HEK293T (cell line): ENCODE data around the gene UCN2.

Experiments
- CTCF ChIA-PET: fragments of 350-600 bp; formaldehyde crosslinking; extraction: SDS; loops from one replicate; lab custom pipeline; 2021; ENCODE audit warnings: antibody characterized with exemption, inconsistent platforms; lab: Yijun Ruan, JAX
- POLR2A ChIA-PET: fragments of 350-600 bp; formaldehyde crosslinking; extraction: SDS; loops from one replicate; lab custom pipeline; 2020; ENCODE audit warnings: antibody characterized with exemption, inconsistent platforms; lab: Yijun Ruan, JAX
- DNase-seq: peaks from one replicate; pipeline ENCODE4 v3.0.0; 2012; ENCODE audit warnings: mixed read lengths; ENCODE audit errors: extremely low spot score
- ARNT ChIP-seq: fragments of 450-650 bp; IDR thresholded peaks from 2 replicates; pipeline ENCODE4 v1.6.1; 2017; ENCODE audit warnings: mild to moderate bottlenecking
- BHLHE40 ChIP-seq: fragments of 450-650 bp; IDR thresholded peaks from 2 replicates; pipeline ENCODE4 v1.6.1; 2016; ENCODE audit warnings: mild to moderate bottlenecking, moderate library complexity, borderline replicate concordance
- CTBP1 ChIP-seq: fragments of 450-650 bp; IDR thresholded peaks from 2 replicates; pipeline ENCODE4 v1.6.1; 2016; ENCODE audit warnings: borderline replicate concordance
- ELF4 ChIP-seq: fragments of 450-650 bp; IDR thresholded peaks from 2 replicates; pipeline ENCODE4 v1.6.1; 2017; ENCODE audit warnings: antibody characterized with exemption
- FOXA1 ChIP-seq: fragments of 450-650 bp; IDR thresholded peaks from 2 replicates; pipeline ENCODE4 v1.6.1; 2016; ENCODE audit warnings: mild to moderate bottlenecking
- FOXK2 ChIP-seq: fragments of 450-650 bp; IDR thresholded peaks from 2 replicates; pipeline ENCODE4 v1.6.1; 2016; ENCODE audit warnings: mild to moderate bottlenecking
- FOXM1 ChIP-seq: fragments of 450-650 bp; IDR thresholded peaks from 2 replicates; pipeline ENCODE4 v1.6.1; 2017; ENCODE audit warnings: mild to moderate bottlenecking, borderline replicate concordance
- HDGF ChIP-seq: fragments of 450-650 bp; IDR thresholded peaks from 2 replicates; pipeline ENCODE4 v1.6.1; 2017; ENCODE audit warnings: antibody characterized with exemption, borderline replicate concordance
- L3MBTL2 ChIP-seq: fragments of 450-650 bp; conservative IDR thresholded peaks from 2 replicates; pipeline ENCODE4 v1.6.1; 2016; ENCODE audit warnings: mild to moderate bottlenecking
- LEF1 ChIP-seq: fragments of 450-650 bp; IDR thresholded peaks from 2 replicates; pipeline ENCODE4 v1.6.1; 2017; ENCODE audit warnings: mild to moderate bottlenecking, borderline replicate concordance
- NFRKB ChIP-seq: fragments of 450-650 bp; IDR thresholded peaks from 2 replicates; pipeline ENCODE4 v1.6.1; 2016; ENCODE audit warnings: mild to moderate bottlenecking, moderate library complexity
- PKNOX1 ChIP-seq: fragments of 450-650 bp; IDR thresholded peaks from 2 replicates; pipeline ENCODE4 v1.6.1; 2016
- SP1 ChIP-seq: fragments of 450-650 bp; IDR thresholded peaks from 2 replicates; pipeline ENCODE4 v1.6.1; 2017
- SUZ12 ChIP-seq: fragments of 450-650 bp; IDR thresholded peaks from 2 replicates; pipeline ENCODE4 v1.6.1; 2016; ENCODE audit warnings: mild to moderate bottlenecking
- TARDBP ChIP-seq: fragments of 450-650 bp; IDR thresholded peaks from 2 replicates; pipeline ENCODE4 v1.6.1; 2016
- ZNF384 ChIP-seq: fragments of 450-650 bp; IDR thresholded peaks from 2 replicates; pipeline ENCODE4 v1.6.1; 2016

The UCN2 gene

GRCh38 chr3:48538451-48538850 is 25.1 kb downstream of the UCN2 start:
- TF ChIP-seq ZNF384 = no peak
- no peak for TF ChIP-seq ELF4
- TF ChIP-seq FOXM1 = no peak
- TF ChIP-seq FOXA1 = no peak
- TF ChIP-seq HDGF = no peak
- TF ChIP-seq CTBP1 = no peak
- no peak for TF ChIP-seq L3MBTL2
- TF ChIP-seq NFRKB = no peak
- TF ChIP-seq PKNOX1 = no peak
- no peak for TF ChIP-seq FOXK2
- TF ChIP-seq TARDBP = no peak
- no peak for TF ChIP-seq BHLHE40
- no peak for TF ChIP-seq SP1
- TF ChIP-seq ARNT = no peak
- no peak for TF ChIP-seq SUZ12
- no peak for TF ChIP-seq LEF1
- DNase-seq = no peak
- CTCF ChIA-PET = no interaction called here
- POLR2A ChIA-PET = no interaction called here

- TF ChIP-seq CTBP1 (no peak), NFRKB (no peak), FOXK2 (no peak), SP1 (no peak), PKNOX1 (no peak), SUZ12 (no peak), LEF1 (no peak), BHLHE40 (no peak)
- CTCF ChIA-PET = interaction anchor here (0.6 kb wide), 1 partner anchor 64 kb away, joined by 3 read pairs; no protein-coding TSS in a partner anchor
- DNase-seq = no peak
- POLR2A ChIA-PET = interaction anchor here (1.0 kb wide), 1 partner anchor 65 kb away, joined by 3 read pairs; no protein-coding TSS in a partner anchor
These were observed 26.8 kb downstream of the UCN2 start for GRCh38 chr3:48536785-48537184.

GRCh38 chr3:48536116-48536515 is 27.5 kb downstream of the UCN2 start:
- CTCF ChIA-PET = no interaction called here
- DNase-seq = no peak
- POLR2A ChIA-PET = interaction anchor here (1.0 kb wide), 1 partner anchor 64 kb away, joined by 3 read pairs; no protein-coding TSS in a partner anchor

GRCh38 chr3:48535578-48535977 is 28.0 kb downstream of the UCN2 start:
- DNase-seq = no peak
- ChIA-PET CTCF (no interaction called here), POLR2A (no interaction called here)
- TF ChIP-seq ZNF384 (no peak), BHLHE40 (no peak), ARNT (no peak), PKNOX1 (no peak), L3MBTL2 (no peak), SUZ12 (no peak), NFRKB (no peak), TARDBP (no peak), HDGF (no peak), CTBP1 (no peak), ELF4 (no peak), LEF1 (no peak), FOXK2 (no peak), FOXM1 (no peak), SP1 (no peak), FOXA1 (no peak)

More at GRCh38 chr3:48536116-48536515, 27.5 kb downstream of the UCN2 start:
- TF ChIP-seq BHLHE40 (no peak), FOXK2 (no peak), SP1 (no peak), PKNOX1 (no peak), ZNF384 (no peak), LEF1 (no peak), L3MBTL2 (no peak), TARDBP (no peak)

GRCh38 chr3:48532977-48533337 is 30.6 kb downstream of the UCN2 start:
- POLR2A ChIA-PET = no interaction called here
- TF ChIP-seq HDGF = no peak
- no peak for TF ChIP-seq FOXM1
- no peak for TF ChIP-seq FOXA1
- TF ChIP-seq BHLHE40 = no peak
- no peak for TF ChIP-seq CTBP1
- no peak for TF ChIP-seq SUZ12
- no peak for TF ChIP-seq SP1
- TF ChIP-seq FOXK2 = no peak
- TF ChIP-seq LEF1 = no peak
- CTCF ChIA-PET = interaction anchor here (1.1 kb wide), 1 partner anchor 97 kb away, joined by 3 read pairs; no protein-coding TSS in a partner anchor
- no peak for DNase-seq
